ENCODE data around the gene TRAK2. TPM values are rescaled to one million over a fixed set of nuclear protein-coding genes. Genes with fewer than 3 reads are reported as not detected.

Gene TRAK2
- total and polyA plus RNA-seq, 9 of the 15 experiments (the other 6 are each of a cell fraction or from before 2014, with no cell fraction given) = 3.4 to 10.4 (median 7.3) TPM

- no peaks in the 10 kb centered on the region for H3K79me2 ChIP-seq (ENCODE audit: control insufficient read depth, insufficient read depth, low read length)
- no peak overlapping the region for H2AFZ ChIP-seq (ENCODE audit: low read depth, low read length)
- H3K27ac ChIP-seq (ENCODE audit: extremely low read depth, low read depth, low read length) = no peak overlapping the region
- DNase-seq (ENCODE audit: extremely low read depth in 1 of 4, low spot score in 3 of 4) (no peak), FAIRE-seq (no peak), ATAC-seq (no peak)
- no peak overlapping the region for H3K9ac ChIP-seq (ENCODE audit: insufficient read depth in 1 of 2, low read depth in 2 of 2, low read length in 2 of 2)
- no peaks in the 10 kb centered on the region; a peak in 1 of 5 replicates for H3K4me1 ChIP-seq (replicated peaks in 1 of 2; ENCODE audit: control insufficient read depth in 2 of 2, insufficient read depth in 2 of 2, low read length in 2 of 2)
- H3K4me3 ChIP-seq = no peak overlapping the region
- no TSS peak for BruUV-seq (replicated peaks)
- no peak overlapping the region for H3K4me2 ChIP-seq (ENCODE audit: insufficient read depth, low read length)
- ChIA-PET CTCF (ENCODE audit: low intra/inter-chr PET ratio) (no interaction called here), POLR2A (interaction anchor here (1.4 kb wide), 1 partner anchor 91 kb away, joined by 3 read pairs; no protein-coding TSS in a partner anchor)
- intact Hi-C loops (cut with micrococcal nuclease) (no loop called here), in situ Hi-C loops (cut with MboI) (no loop called here)
- no peaks in the 10 kb centered on the region for H3K9me1 ChIP-seq (ENCODE audit: control insufficient read depth, insufficient read depth, low read length)
- 8% methylated on average over 3 of the region's 3 CpGs for WGBS (ENCODE audit: insufficient coverage, low coverage, missing lambda C conversion rate)
- H3K36me3 ChIP-seq (ENCODE audit: control insufficient read depth, insufficient read depth, low read length) = peaks cover 8% of the 10 kb centered on the region; the same call in 1 of the 3 replicates
- H3K27me3 ChIP-seq (ENCODE audit: control insufficient read depth in 2 of 2, insufficient read depth in 2 of 2, low read length in 2 of 2) = no peaks in the 10 kb centered on the region
- no peak for TF ChIP-seq ZBTB33 (CRISPR knock-in tag; IDR thresholded peaks at IDR 0.05)
- no peaks in the 10 kb centered on the region for H4K20me1 ChIP-seq (replicated peaks; ENCODE audit: control insufficient read depth, insufficient read depth, low read length)
- no peaks in the 10 kb centered on the region for H3K9me3 ChIP-seq (replicated peaks; ENCODE audit: control insufficient read depth, insufficient read depth, low read depth, low read length)
Measured at GRCh38 chr2:201471732-201472393, 20.6 kb upstream of the TRAK2 start.

Measured in K562 (cell line).